Gastroesophageal sphincter (tissue), 3 donors: Measurements from ENCODE around the gene UGT2A2.

ENCODE experiments used
- CTCF ChIP-seq, 4 experiments: fragments of 200-600 bp in 2 of 4; fragments of 450-650 bp in 2 of 4; sonication (generic) in 1 of 4; IDR thresholded peaks; one replicate each; pipeline ENCODE4 v1.5.1; 2017 to 2019; ENCODE audit warnings: antibody characterized with exemption in 4 of 4, mild to moderate bottlenecking in 2 of 4, moderate library complexity in 2 of 4
- POLR2A ChIP-seq, 2 donors: fragments of 450-650 bp; IDR thresholded peaks; one replicate each; pipeline ENCODE4 v1.6.1; 2017; ENCODE audit warnings: antibody characterized with exemption in 2 of 2, mild to moderate bottlenecking in 2 of 2, moderate library complexity in 1 of 2

DNA sequence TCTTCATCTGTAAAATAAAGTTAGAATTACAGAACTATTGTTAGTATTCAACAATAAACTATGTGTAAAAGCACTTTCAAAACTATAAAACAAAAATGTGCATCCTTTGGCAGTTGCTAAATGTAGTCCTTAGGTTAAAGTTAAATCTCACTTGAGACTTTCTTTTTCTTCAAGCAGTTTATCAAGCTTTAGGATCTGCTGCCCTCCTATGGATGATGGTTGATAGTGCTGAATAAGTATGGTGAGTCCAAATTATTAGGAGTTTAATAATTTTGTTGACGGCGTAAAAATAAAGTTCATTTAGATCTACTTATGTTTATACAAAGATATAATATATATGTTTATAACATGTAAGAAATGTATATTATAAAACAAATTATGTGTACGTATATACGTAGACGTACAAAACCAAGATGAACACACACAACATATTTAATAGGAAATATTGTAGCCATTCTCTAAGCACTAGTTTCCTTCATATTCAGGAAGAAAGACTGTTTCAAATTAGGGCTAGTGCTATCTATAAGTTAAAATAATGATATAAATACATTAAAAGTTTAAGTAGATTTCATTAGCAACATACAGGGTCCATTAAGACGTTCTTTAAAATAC is 22.3 kb downstream of the UGT2A2 start:
- TF ChIP-seq POLR2A (IDR thresholded peaks at IDR 0.05) = no peak
- no peak for TF ChIP-seq CTCF (IDR thresholded peaks at IDR 0.05)
